GM23338 (cell line): ENCODE measurements around the gene SORCS2. TPM values are rescaled to one million over a fixed set of nuclear protein-coding genes. Genes with fewer than 3 reads are reported as not detected.

Source experiments
- ATAC-seq: fragments of 200-7000 bp; cut with Tn5 transposase; 3 replicates; pipeline ENCODE4 v1.9.1; 2020
- DNase-seq: peaks from one replicate; pipeline ENCODE4 v3.0.0-alpha.2; 2015; ENCODE audit warnings: low spot score
- H2AFZ ChIP-seq: fragments of 200-600 bp; sonication (generic); 2 replicates; pipeline ENCODE4 v1.8.0; 2016; ENCODE audit warnings: antibody characterized with exemption, mild to moderate bottlenecking, moderate library complexity
- H3F3A ChIP-seq: fragments of 200-600 bp; sonication (generic); replicated peaks from 2 replicates; pipeline ENCODE4 v1.8.0; 2017; ENCODE audit warnings: antibody characterized with exemption, mixed run types, low read depth
- H3K27ac ChIP-seq: fragments of 200-600 bp; sonication (generic); 2 replicates; pipeline ENCODE4 v1.6.1; 2016; ENCODE audit warnings: low read depth
- H3K27me3 ChIP-seq: fragments of 200-600 bp; sonication (generic); 2 replicates; pipeline ENCODE4 v1.8.0; 2016; ENCODE audit warnings: mild to moderate bottlenecking, mixed run types, moderate library complexity; ENCODE audit not compliant: insufficient read depth
- H3K36me3 ChIP-seq: fragments of 200-600 bp; sonication (generic); 2 replicates; pipeline ENCODE4 v1.8.0; 2016; ENCODE audit warnings: mild to moderate bottlenecking; ENCODE audit not compliant: insufficient read depth
- H3K4me1 ChIP-seq: fragments of 200-600 bp; sonication (generic); 2 replicates; pipeline ENCODE4 v1.8.0; 2016; ENCODE audit warnings: mild to moderate bottlenecking, moderate library complexity; ENCODE audit not compliant: insufficient read depth
- H3K4me2 ChIP-seq: fragments of 200-600 bp; sonication (generic); 2 replicates; pipeline ENCODE4 v1.7.1; 2017; ENCODE audit warnings: mixed run types
- H3K4me3 ChIP-seq: fragments of 200-600 bp; sonication (generic); 2 replicates; pipeline ENCODE4 v1.6.1; 2016; ENCODE audit warnings: mixed run types
- H3K79me2 ChIP-seq: fragments of 200-600 bp; sonication (generic); replicated peaks from 2 replicates; pipeline ENCODE4 v1.8.0; 2017; ENCODE audit warnings: mild to moderate bottlenecking; ENCODE audit not compliant: insufficient read depth
- H3K9me2 ChIP-seq: fragments of 200-600 bp; sonication (generic); 2 replicates; pipeline ENCODE4 v1.8.0; 2017; ENCODE audit not compliant: insufficient read depth
- H4K20me1 ChIP-seq: fragments of 200-600 bp; sonication (generic); replicated peaks from 2 replicates; pipeline ENCODE4 v1.8.0; 2017; ENCODE audit warnings: mild to moderate bottlenecking; ENCODE audit not compliant: insufficient read depth
- H3K27ac Mint-ChIP-seq: 2 replicates; pipeline ENCODE4 v1.8.0; 2020; ENCODE audit warnings: inconsistent platforms, mild to moderate bottlenecking, moderate library complexity, mixed read lengths
- H3K27me3 Mint-ChIP-seq: 3 replicates; pipeline ENCODE4 v1.8.0; 2022; ENCODE audit warnings: low read depth, mild to moderate bottlenecking, moderate library complexity, mixed read lengths, inconsistent platforms; ENCODE audit not compliant: insufficient read depth, poor library complexity
- H3K36me3 Mint-ChIP-seq: 3 replicates; pipeline ENCODE4 v1.8.0; 2021; ENCODE audit warnings: low read depth, mild to moderate bottlenecking, inconsistent platforms, moderate library complexity, mixed read lengths
- H3K4me1 Mint-ChIP-seq: 3 replicates; pipeline ENCODE4 v1.8.0; 2020; ENCODE audit warnings: mild to moderate bottlenecking, inconsistent platforms, mixed read lengths
- H3K4me3 Mint-ChIP-seq: 3 replicates; pipeline ENCODE4 v1.8.0; 2021; ENCODE audit warnings: moderate library complexity, mild to moderate bottlenecking, inconsistent platforms, mixed read lengths
- H3K9me3 Mint-ChIP-seq: 3 replicates; pipeline ENCODE4 v1.8.0; 2020; ENCODE audit warnings: moderate library complexity, mild to moderate bottlenecking, inconsistent platforms, mixed read lengths
- EZH2 ChIP-seq: fragments of 200-600 bp; sonication (generic); IDR thresholded peaks from one replicate; pipeline ENCODE4 v1.8.0; 2017; ENCODE audit warnings: antibody characterized with exemption, mild to moderate bottlenecking, low read depth; ENCODE audit not compliant: unreplicated experiment
- STAT1 ChIP-seq: IDR thresholded peaks from one replicate; pipeline ENCODE4 v1.6.1; 2016; ENCODE audit warnings: antibody characterized with exemption; ENCODE audit not compliant: unreplicated experiment
- polyA plus RNA-seq: library from polyadenylated mRNA; unstranded; fragments of >200 nt; fragmentation: Nextera tagmentation; extraction: Ambion mirVana; gene quantifications from 2 replicates; pipeline ENCODE4 v1.2.1, GENCODE V29; 2016
- total RNA-seq: library from RNA; depleted of rRNA; stranded (reverse); fragments of >200 nt; shearing (Covaris generic); gene quantifications from 2 replicates; pipeline ENCODE4 v1.2.3, GENCODE V29; 2014
- TF ChIP-seq, protein P1 (sequence below): IDR thresholded peaks from 2 replicates; pipeline ENCODE4 v1.6.1; 2016; ENCODE audit warnings: antibody characterized with exemption
- TF ChIP-seq, protein P2 (sequence below): fragments of 250-450 bp; sonication (Bioruptor Pico); IDR thresholded peaks from 2 replicates; pipeline ENCODE4 v1.5.0; 2020; ENCODE audit warnings: mild to moderate bottlenecking, moderate library complexity
- TF ChIP-seq, protein P3 (sequence below): IDR thresholded peaks from one replicate; pipeline ENCODE4 v1.6.1; 2018; ENCODE audit warnings: antibody characterized with exemption; ENCODE audit not compliant: unreplicated experiment

SORCS2 gene
- total and polyA plus RNA-seq, 2 experiments from 2014 or later, result 0.47 to 2.4 TPM

DNA sequence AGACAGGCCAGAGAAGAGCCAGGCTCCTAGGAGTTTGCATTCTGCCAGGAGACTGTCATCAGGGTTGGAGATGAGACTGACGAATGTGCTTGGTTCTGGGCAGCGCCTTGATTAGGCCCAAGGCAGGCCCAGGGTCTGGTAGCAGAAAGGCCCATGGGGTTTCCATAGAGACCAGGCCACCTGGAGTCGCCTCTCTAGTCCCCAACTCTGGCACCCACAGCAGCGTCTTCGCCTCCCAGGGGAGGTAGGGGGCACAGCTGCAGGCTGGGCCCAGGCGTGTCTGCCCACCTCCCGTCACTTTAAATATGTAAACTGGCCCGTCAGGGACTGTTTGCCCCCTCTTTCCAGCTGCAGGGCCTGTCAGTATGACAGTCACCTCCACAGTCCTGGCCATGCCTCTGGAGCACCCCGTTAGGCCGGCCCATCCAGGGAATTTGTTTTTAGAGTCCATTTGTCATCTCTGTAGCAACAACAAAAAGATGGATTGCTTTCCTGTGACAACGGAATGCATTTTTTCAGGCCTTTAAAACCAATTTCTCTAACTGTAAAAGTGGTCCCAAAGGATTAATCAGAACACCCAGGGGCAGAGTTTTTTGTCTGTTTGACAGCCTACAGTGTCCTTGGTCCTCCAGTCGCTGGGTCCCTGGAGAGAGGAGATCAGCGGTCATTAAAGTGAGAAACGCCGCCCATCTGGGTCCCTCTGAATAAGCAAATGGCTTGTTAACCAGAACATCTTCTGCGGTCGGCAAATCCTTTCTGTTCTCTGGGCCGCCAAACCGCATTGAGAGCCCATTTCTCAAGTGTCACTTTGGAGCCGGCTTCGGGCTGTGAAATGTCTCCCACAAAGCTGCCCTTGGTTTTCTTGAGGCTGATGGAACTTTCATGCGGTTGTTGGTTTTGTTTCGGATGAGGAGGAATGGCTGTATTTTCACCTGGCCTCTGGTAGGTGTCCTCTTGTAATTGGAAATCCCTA, 395.4 kb downstream of the SORCS2 start:
- Histone ChIP-seq H3K4me2 (no peak overlapping the region), H3K27me3 (no peaks in the 10 kb centered on the region), H3F3A (no peaks in the 10 kb centered on the region), H2AFZ (no peak overlapping the region), H3K36me3 (no peaks in the 10 kb centered on the region), H4K20me1 (no peaks in the 10 kb centered on the region), H3K79me2 (no peaks in the 10 kb centered on the region), H3K9me2 (no peaks in the 10 kb centered on the region), H3K4me1 (no peaks in the 10 kb centered on the region), H3K27ac (no peak overlapping the region), H3K4me3 (no peak overlapping the region)
- TF ChIP-seq, protein P1, sequence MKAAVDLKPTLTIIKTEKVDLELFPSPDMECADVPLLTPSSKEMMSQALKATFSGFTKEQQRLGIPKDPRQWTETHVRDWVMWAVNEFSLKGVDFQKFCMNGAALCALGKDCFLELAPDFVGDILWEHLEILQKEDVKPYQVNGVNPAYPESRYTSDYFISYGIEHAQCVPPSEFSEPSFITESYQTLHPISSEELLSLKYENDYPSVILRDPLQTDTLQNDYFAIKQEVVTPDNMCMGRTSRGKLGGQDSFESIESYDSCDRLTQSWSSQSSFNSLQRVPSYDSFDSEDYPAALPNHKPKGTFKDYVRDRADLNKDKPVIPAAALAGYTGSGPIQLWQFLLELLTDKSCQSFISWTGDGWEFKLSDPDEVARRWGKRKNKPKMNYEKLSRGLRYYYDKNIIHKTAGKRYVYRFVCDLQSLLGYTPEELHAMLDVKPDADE, result no peak
- no peak for TF ChIP-seq EZH2
- TF ChIP-seq STAT1, result no peak
- TF ChIP-seq, protein P2, sequence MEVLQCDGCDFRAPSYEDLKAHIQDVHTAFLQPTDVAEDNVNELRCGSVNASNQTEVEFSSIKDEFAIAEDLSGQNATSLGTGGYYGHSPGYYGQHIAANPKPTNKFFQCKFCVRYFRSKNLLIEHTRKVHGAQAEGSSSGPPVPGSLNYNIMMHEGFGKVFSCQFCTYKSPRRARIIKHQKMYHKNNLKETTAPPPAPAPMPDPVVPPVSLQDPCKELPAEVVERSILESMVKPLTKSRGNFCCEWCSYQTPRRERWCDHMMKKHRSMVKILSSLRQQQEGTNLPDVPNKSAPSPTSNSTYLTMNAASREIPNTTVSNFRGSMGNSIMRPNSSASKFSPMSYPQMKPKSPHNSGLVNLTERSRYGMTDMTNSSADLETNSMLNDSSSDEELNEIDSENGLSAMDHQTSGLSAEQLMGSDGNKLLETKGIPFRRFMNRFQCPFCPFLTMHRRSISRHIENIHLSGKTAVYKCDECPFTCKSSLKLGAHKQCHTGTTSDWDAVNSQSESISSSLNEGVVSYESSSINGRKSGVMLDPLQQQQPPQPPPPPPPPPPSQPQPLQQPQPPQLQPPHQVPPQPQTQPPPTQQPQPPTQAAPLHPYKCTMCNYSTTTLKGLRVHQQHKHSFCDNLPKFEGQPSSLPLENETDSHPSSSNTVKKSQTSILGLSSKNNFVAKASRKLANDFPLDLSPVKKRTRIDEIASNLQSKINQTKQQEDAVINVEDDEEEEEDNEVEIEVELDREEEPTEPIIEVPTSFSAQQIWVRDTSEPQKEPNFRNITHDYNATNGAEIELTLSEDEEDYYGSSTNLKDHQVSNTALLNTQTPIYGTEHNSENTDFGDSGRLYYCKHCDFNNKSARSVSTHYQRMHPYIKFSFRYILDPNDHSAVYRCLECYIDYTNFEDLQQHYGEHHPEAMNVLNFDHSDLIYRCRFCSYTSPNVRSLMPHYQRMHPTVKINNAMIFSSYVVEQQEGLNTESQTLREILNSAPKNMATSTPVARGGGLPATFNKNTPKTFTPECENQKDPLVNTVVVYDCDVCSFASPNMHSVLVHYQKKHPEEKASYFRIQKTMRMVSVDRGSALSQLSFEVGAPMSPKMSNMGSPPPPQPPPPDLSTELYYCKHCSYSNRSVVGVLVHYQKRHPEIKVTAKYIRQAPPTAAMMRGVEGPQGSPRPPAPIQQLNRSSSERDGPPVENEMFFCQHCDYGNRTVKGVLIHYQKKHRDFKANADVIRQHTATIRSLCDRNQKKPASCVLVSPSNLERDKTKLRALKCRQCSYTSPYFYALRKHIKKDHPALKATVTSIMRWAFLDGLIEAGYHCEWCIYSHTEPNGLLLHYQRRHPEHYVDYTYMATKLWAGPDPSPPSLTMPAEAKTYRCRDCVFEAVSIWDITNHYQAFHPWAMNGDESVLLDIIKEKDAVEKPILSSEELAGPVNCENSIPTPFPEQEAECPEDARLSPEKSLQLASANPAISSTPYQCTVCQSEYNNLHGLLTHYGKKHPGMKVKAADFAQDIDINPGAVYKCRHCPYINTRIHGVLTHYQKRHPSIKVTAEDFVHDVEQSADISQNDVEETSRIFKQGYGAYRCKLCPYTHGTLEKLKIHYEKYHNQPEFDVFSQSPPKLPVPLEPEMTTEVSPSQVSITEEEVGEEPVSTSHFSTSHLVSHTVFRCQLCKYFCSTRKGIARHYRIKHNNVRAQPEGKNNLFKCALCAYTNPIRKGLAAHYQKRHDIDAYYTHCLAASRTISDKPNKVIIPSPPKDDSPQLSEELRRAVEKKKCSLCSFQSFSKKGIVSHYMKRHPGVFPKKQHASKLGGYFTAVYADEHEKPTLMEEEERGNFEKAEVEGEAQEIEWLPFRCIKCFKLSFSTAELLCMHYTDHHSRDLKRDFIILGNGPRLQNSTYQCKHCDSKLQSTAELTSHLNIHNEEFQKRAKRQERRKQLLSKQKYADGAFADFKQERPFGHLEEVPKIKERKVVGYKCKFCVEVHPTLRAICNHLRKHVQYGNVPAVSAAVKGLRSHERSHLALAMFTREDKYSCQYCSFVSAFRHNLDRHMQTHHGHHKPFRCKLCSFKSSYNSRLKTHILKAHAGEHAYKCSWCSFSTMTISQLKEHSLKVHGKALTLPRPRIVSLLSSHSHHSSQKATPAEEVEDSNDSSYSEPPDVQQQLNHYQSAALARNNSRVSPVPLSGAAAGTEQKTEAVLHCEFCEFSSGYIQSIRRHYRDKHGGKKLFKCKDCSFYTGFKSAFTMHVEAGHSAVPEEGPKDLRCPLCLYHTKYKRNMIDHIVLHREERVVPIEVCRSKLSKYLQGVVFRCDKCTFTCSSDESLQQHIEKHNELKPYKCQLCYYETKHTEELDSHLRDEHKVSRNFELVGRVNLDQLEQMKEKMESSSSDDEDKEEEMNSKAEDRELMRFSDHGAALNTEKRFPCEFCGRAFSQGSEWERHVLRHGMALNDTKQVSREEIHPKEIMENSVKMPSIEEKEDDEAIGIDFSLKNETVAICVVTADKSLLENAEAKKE (CRISPR knock-in tag), result no peak
- TF ChIP-seq, protein P3, sequence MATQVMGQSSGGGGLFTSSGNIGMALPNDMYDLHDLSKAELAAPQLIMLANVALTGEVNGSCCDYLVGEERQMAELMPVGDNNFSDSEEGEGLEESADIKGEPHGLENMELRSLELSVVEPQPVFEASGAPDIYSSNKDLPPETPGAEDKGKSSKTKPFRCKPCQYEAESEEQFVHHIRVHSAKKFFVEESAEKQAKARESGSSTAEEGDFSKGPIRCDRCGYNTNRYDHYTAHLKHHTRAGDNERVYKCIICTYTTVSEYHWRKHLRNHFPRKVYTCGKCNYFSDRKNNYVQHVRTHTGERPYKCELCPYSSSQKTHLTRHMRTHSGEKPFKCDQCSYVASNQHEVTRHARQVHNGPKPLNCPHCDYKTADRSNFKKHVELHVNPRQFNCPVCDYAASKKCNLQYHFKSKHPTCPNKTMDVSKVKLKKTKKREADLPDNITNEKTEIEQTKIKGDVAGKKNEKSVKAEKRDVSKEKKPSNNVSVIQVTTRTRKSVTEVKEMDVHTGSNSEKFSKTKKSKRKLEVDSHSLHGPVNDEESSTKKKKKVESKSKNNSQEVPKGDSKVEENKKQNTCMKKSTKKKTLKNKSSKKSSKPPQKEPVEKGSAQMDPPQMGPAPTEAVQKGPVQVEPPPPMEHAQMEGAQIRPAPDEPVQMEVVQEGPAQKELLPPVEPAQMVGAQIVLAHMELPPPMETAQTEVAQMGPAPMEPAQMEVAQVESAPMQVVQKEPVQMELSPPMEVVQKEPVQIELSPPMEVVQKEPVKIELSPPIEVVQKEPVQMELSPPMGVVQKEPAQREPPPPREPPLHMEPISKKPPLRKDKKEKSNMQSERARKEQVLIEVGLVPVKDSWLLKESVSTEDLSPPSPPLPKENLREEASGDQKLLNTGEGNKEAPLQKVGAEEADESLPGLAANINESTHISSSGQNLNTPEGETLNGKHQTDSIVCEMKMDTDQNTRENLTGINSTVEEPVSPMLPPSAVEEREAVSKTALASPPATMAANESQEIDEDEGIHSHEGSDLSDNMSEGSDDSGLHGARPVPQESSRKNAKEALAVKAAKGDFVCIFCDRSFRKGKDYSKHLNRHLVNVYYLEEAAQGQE, result no peak
- Mint-ChIP-seq H3K27ac (no peak overlapping the region), H3K4me1 (peaks cover 16% of the 10 kb centered on the region), H3K36me3 (no peaks in the 10 kb centered on the region), H3K9me3 (peaks cover 3% of the 10 kb centered on the region; the same call in 1 of the 3 replicates), H3K27me3 (peaks cover 8% of the 10 kb centered on the region), H3K4me3 (no peak overlapping the region)
- DNase-seq, result no peak
- ATAC-seq, result no peak
